ENCODE results near the gene AKIRIN2. TPM values are rescaled to one million over a fixed set of nuclear protein-coding genes. Genes with fewer than 3 reads are reported as not detected.
"Not testable (repeated sequence)": the region's sequence is repeated elsewhere in the genome, so short reads cannot be mapped to it uniquely, and the experiment has no call there.

The AKIRIN2 gene
- total RNA-seq, 1 donor from 2014 or later: 15.7 TPM

DNA sequence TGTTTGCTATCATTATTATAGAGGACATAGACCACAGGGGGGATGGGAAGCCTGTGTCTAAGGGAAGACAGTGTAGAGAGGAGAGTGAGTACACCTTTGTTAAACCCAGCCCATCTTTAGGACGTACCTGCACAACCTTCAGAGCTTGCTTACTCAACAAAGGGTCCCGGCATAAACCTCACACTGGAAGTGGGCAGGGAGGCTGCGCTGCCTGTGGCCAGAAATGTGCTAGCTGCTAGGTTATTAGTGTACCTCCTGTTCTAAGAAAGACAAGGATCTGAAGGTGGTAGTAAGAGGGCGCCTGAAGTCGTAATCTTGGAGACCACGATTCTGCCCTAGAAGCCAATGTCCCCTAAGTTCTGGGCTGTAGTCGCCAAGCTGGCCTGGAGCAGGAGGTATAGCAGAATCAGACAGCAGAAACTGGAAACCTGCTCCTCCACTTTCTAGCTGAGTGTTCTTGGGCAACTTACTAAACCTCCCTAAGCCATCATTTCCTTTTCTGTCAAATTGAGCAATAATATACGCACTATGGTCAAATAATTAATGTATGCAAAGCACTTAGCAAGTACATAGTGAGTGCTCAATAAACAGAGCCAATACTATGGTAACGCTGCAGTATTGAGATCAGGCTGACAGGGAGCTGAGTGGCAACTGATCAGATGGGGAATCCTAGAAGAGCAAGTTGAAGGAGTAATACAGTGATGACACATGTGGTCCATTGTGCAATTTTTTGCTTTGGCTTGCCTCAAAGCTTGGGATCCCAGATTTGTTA, 16.8 kb upstream of the AKIRIN2 start:
- no peak for DNase-seq (ENCODE audit: low read depth in 2 of 2)

DNA sequence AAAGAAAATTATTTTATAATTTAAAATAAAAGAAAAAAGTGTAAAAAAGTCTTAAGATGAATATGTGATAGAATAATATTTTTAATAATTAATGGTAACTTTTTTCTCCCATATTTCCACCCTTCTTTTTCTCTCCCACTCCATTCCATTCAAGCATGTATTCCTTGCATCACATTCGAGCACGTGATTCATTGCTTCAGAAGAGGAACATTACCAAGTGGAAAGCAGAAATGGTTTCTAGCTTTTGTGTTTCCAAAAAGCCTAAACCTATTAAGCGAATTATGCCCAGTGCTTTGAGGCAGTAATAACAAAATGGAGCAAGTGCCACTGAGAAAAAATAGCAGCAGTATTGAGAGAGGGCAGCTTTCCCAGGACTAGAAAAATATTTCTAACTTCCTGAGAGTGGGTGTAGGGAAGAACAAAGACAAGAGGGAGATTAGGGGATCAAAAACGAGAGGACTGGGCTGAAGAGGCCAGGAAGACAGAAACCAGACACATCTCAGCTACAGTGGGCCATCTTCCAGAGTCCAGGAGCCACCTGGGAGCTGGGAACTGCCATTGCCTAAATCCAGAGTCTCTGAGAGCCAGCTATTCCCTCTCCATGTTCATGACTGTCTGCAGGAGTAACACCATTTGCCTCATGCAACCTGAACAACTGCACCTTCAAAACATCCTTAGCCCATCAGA, 15.0 kb upstream of the AKIRIN2 start:
- no peak for DNase-seq (ENCODE audit: low read depth in 2 of 2)

DNA sequence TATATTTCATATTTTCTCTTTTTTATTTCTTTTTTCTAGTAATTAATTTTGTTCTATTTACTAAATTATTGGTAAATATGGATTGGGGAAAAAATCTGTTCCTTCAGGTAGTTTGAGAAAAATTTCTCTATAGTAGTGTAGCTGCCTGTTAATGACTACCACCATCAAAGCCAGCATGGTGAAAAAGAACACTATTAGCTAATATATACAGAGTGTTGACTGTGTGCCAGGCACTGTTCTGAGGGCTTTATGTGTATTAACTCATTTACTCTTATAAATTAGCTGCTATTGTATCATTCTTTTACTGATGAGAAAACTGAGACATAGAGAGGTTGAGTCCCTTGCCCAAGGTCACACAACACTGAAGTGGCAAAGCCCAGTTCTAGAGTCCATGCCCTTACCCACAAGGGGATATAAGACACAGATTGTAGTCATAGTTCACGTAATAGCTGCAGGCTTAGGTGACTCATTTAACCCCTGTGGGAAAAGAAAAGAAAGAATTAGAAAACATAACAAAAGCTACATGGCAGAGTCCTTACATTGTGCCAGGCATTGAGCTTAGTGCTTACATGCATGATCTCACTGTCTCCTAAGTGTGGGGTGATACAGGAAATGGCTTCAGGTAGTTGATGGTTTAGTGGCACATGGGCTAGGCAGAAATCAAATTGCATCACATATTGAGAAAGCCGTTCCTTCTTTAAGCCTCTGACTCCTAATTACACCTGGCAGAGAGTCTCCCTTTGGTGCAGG, 12.2 kb upstream of the AKIRIN2 start:
- peak in 1 of 2 donors; percentile 65 for DNase-seq (ENCODE audit: low read depth in 2 of 2)

DNA sequence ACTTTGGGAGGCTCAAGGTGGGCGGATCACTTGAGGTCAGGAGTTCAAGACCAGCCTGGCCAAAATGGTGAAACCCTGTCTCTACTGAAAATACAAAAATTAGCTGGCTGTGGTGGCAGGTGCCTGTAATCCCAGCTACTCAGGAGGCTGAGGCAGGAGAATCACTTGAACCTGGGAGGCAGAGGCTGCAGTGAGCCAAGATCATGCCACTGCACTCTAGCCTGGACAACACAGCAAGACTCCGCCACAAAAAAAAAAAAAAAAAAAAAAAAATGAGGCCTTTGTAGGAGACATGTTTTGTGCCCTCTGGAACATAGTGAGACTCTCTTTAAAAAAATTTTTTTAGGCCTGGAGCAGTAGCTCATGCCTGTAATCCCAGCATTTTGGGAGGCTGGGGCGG, 10.7 kb upstream of the AKIRIN2 start:
- not testable (repeated sequence) for DNase-seq (ENCODE audit: low read depth in 2 of 2)

DNA sequence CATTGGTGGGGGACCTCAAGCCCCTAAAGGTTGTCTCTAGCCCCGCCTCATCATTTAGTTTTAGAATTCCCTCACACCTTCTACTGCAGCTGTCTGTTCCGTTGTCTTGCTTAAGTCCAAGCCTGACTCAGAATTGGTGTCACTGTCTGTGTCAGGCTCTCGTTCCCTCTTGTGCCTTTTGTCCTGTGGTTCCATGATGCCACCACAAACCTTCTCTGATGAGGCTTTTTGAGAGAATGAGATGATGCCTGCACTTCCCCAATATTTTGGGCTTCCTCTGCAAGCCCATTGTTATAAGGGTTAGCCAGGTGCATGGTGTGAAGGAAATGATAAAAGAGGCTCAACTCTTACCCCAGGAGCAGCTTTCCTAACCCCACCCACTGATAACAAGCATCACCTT, 8.1 kb upstream of the AKIRIN2 start:
- DNase-seq (ENCODE audit: low read depth in 2 of 2): no peak

DNA sequence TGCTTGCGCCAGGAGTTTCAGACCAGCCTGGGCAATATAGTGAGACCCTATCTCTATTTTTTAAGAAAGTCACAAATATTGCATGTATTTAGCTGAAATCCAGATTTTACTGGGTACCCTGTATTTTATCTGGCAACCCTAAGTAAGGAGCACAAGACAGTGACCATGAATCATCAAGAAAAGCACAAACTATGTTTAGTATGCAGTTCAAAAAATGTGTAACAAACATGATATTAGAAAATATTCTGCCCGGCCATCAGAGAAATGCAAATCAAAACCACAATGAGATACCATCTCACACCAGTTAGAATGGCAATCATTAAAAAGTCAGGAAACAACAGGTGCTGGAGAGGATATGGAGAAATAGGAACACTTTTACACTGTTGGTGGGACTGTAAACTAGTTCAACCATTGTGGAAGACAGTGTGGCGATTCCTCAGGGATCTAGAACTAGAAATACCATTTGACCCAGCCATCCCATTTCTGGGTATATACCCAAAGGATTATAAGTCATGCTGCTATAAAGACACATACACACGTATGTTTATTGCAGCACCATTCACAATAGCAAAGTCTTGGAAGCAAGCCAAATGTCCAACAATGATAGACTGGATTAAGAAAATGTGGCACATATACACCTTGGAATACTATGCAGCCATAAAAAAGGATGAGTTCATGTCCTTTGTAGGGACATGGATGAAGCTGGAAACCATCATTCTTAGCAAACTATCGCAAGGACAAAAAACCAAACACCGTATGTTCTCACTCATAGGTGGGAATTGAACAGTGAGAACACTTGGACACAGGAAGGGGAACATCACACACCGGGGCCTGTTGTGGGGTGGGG, 6.8 kb upstream of the AKIRIN2 start:
- DNase-seq (ENCODE audit: low read depth in 2 of 2): not testable (repeated sequence)

DNA sequence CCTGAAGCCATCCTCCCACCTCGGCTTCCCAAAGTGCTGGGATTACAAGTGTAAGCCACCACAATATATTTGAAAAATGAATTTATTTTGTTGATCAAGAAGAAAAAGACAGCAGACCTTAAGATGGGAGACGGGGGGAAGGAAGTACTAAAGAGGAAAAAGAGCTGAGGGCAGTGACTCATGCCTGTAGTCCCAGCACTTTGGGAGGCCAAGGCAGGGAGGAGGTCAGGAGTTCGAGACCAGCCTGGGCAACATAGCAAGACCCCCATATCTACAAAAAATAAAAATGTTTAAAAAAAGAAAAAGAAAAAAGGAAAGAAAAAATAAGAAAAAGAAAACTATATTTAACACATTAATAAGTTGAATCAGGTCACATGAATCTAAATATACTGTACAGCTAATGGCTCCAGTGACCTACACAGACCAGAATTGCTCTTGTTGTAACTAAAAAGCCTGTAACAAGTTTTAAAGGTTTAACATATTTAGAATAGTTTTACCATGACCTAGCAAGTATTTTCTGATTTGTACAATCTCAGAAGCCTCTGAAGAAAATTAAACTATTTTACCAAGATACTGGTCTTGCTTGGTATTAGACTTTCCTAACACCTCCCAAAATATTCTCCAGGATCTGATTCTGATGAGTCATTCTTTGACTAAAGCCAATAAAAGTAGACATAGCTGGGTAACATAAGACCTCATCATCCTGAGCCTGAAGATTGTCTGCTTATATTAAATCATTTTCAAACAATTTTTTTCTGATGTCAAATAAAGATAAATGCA, 4.3 kb upstream of the AKIRIN2 start:
- DNase-seq (ENCODE audit: low read depth in 2 of 2): no peak

DNA sequence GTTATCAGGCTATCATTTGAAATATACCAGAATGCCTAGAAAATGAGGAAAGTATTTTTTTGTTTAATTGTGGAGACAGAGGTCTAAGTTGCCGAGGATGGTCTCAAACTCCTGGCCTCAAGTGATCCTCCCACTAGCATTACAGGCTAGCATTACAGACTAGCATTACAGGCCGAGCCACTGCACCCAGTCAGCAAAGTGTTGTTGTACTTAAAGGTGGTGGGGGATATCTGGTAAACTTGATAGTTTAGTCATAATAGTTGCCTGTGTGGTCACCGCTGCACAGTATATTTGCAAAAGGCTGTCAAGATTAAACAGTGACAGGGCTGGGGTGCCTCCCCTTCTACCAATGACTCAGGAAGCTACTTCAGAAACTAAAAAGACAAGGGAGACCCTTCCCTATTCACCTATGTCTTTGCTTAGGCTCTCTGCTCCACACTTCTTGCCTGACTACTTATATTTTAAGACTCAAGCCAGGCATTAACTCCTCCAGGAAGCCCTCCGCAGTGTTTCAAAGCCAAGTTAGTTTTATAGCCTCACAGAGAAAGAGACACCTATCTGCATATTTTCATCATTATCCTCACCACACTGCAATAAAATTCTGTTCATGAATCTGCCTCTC, 3.1 kb upstream of the AKIRIN2 start:
- DNase-seq (ENCODE audit: low read depth in 2 of 2): no peak

DNA sequence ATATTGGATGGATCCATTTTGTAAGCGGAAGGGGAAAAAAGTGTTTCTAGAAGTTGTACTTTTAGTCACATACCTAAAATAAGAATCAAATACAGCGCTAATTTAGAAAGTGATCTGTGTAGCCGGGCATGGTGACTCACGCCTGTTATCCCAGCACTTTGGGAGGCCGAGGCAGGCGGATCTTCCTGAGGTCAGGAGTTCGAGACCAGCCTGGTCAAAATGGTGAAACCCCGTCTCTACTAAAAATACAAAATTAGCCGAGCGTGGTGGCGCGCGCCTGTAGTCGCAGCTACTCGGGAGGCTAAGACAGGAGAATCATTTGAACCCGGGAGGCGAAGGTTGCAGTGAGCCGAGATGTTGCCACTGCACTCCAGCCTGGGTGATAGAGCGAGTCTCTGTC, 1.0 kb upstream of the AKIRIN2 start:
- DNase-seq (ENCODE audit: low read depth in 2 of 2): peak; percentile 16 to 40

DNA sequence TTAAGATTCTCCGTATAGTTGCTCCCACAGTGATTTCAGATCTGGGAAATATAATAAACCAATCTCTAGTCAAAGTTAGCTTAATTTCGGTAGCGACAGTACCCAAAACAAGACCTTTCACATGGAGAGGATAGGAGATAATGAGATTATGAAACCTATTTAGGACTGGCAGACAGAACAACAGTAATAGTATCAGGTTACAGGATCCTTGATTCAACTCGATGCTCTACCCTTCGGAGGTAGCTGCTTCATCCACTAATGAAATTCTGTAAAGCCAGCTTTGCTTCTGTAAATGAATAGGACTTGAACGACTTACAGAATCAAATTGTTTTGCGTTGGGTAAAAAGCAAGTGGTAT, 534 bp upstream of the AKIRIN2 start:
- peak; percentile 57 to 65 for DNase-seq (ENCODE audit: low read depth in 2 of 2)

DNA sequence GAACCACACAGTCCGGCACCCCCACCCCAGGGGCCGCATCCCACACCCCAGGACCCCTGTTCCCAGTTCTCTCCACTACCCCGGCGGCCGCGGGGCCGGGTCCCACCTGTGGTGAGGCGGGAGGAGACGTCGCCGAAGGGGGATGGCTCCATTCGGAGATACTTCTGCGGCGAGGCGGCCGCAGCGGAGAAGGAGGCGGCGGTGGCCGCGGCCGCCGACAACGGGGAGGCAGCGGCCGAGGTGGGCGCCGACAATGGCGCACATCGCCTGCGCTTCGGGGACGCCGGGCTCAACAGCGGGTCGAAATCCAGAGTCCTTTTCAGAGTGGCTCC, 723 bp downstream of the AKIRIN2 start:
- peak in 1 of 2 donors; percentile 13 for DNase-seq (ENCODE audit: low read depth in 2 of 2)

DNA sequence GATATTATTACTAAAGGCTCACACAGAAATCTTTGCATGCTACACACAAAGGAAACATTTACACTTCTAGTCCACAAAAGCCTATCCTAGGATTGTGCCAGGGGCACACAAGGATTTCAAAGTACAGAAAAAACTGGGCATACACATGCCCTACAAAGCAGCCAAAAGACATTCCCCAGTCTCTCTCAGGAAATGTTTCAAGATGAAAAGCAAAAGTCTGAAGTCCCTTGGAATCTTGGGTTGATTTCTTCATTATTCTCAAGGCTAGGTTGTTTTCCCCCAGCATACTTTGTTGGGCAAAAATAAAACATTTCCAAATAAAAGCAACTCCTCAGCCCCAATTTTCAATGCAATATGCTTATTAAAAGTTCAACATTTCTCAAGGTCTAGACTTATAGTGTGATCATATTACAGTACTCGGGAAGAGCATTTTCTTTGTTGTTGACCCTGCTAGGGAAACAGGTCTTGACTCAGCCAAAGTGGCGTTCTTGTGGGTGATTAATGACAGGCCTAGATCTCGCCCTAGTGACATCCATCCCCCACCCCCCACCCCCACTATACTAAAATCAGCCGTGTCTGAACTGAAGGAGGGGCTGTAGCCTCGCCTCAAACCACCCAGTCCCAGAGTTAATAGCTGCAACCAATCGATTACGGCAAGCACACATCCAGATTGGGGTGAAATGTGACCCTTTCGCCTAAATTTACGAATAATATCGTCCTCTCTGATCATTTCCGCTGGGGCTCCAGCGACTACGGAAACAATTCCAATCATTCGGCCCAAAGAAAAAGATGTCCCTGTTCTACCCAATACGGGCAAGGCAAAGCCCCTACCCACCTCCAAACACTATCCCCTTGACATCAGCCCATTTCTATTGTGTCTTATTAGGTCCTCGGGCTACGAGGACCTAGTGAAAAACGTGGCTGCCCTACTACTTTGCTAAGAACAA, 1.4 kb downstream of the AKIRIN2 start:
- DNase-seq (ENCODE audit: low read depth in 2 of 2): peak; percentile 71 to 85

DNA sequence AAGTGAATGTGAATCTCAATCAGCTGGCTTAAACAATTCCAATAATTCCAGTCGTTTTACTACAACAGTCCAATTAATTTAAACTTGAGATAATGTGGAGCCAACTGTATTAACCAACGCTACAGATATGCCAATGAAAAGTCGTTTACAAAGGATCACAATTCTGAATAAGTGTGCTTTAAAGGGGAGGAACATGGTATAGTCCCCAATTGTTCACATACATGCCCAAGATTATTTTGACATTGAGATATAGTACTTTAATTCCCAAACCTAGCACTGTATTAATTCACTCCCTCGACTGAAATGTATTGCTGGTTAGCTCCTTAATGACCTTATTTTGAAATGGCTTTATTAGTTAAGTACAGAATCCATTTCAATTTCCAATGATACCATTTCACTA, 2.5 kb downstream of the AKIRIN2 start:
- no peak for DNase-seq (ENCODE audit: low read depth in 2 of 2)

DNA sequence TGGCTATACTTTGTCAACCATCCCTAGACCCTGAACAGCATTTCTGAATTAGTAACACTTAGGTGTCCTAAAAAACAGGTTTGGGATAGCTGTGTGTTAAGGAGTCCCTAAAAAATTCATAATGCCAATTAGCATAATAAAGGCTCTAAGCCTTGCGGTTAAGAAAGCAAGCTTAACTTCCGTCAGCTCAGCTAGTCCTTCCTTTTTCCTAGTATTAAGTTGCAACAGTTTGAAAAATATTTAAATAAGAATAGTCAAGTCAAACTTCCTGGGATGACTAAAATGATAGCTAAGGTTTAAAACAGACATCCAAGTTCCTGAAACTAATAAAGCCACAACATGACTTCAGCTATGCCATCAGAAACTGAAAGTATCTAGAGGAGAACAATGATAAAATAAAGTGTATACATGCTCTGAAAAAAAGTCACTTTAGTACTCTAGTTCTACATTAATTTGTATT, 3.5 kb downstream of the AKIRIN2 start:
- peak; percentile 42 to 65 for DNase-seq (ENCODE audit: low read depth in 2 of 2)

DNA sequence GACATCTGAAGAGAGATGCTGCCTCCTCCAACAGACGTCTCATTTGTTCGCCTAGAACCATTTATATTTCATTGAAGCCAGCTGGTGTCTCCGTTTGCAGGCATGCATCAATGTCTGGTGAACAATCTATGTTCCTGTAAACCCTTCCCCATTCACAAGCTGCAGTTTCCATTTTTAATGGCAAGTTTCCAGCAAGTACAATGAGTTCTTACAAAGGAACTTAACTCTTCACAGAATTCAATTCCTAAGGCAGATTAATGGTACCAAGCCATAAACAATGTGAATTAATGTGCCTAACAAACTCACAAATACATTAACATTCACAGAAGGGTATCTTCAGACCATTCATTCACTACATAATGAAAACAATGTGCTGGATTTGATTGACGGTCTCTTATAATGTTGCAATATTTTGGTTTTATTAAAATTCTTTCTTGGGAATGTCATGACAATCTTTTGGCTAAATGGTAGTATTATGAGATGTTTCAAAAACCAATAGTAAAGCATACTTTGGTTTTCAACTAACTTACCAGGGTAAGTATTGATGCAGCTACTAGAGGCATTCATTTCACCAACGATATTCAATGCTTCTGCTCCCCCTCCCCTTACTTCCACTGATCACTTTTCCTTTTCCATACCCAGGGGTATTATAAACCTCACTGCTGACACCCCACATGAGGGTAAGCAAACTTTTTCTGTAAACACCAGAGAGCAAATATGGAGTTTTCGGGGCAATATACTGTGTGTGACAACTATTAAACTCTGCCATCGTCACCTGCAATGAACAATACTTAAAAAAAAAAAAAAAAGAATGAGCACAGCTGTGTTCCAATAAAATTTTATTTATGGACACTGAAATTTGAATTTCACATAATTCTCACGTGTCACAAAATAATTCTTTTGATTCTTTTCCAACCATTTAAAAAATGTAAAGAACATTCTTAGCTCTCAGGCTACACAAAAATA, 4.2 kb downstream of the AKIRIN2 start:
- DNase-seq (ENCODE audit: low read depth in 2 of 2): peak; percentile 63 to 89

DNA sequence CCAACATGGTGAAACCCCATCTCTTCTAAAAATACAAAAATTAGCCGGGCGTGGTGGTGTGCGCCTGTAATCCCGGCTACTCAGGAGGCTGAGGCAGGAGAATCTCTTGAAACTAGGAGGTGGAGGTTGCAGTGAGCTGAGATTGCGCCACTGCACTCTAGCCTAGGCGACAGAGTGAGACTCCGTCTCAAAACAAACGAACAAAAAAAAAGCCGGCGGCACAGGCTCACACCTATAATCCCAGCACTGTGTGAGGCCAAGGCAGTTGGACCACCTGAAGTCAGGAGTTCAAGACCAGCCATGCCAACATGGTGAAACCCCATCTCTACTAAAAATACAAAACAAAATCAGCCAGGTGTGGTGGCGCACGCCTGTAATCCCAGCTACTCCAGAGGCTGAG, 5.2 kb downstream of the AKIRIN2 start:
- DNase-seq (ENCODE audit: low read depth in 2 of 2): not testable (repeated sequence)

DNA sequence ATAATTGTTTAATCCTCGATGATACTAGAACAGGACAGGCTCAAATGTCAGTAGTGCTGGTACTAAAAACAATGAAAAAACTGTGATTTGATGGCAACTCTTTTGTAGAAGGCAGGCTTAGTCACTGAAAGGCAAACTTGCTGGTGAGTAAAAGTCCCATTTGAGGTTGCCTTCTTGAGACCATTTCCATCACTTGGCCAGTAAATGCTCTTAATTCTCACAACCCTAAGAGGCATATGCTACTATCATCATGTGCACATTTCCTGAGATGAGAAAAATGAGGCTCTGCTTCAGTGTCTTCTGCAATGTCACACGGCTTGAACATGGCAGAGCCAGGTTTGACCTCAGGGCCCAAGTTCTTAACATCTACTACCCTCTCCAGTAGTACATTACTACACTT, 9.9 kb downstream of the AKIRIN2 start:
- DNase-seq (ENCODE audit: low read depth in 2 of 2): no peak

DNA sequence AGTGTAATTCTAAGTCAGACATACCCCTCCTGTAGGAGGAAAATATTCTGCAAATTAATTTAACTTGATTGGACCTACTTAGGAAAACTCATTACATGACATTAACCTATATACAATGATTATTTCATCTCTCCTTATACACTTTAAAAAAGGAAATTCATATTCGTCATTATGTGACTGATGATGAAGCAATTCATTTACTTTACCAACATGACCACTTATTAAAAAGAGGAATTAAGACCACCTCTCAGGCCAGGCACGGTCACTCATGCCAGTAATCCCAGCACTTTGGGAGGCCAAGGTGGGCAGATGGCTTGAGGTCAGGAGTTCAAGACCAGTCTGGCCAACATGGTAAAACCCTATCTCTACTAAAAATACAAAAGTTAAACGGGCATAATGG, 11.6 kb downstream of the AKIRIN2 start:
- no peak for DNase-seq (ENCODE audit: low read depth in 2 of 2)
